ENCODE measurements around the gene RNU1-3.
"Not testable (repeated sequence)": the region's sequence is repeated elsewhere in the genome, so short reads cannot be mapped to it uniquely, and the experiment has no call there.

DNA sequence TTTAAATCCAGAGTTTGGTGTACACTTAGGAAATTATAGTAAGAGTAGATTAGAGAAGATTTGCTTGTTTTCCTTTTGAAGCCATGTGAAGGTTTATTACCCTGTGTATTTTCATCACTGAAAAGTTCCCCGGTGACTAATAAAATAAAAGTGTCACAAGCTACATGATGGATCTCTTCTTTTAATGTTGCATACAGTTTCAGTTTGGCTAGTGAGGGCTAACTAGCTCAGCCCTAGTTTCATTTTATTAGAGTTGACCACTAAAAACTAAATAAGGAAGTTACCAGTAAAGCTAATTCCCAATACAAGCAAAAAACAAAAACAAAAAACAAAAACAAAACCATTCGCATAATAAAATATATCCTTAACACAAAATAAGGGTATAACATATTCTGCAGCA, 17.4 kb upstream of the RNU1-3 start:
- TF ChIP-seq GATAD2A (CRISPR knock-in tag; IDR thresholded peaks at IDR 0.05); KLF16 (CRISPR knock-in tag; IDR thresholded peaks at IDR 0.05); MYC (CRISPR knock-in tag; IDR thresholded peaks at IDR 0.05; ENCODE audit: borderline replicate concordance); MXI1 (IDR thresholded peaks at IDR 0.05; ENCODE audit: borderline replicate concordance, low read depth, low read length); NFYB (CRISPR knock-in tag; IDR thresholded peaks at IDR 0.05); TP53 (CRISPR knock-in tag; conservative IDR thresholded peaks at IDR 0.05); NBN (conservative IDR thresholded peaks at IDR 0.05); TAF1 (CRISPR knock-in tag; IDR thresholded peaks at IDR 0.05); BRCA1 (CRISPR knock-in tag; IDR thresholded peaks at IDR 0.05); GPN1 (CRISPR knock-in tag; IDR thresholded peaks at IDR 0.05; ENCODE audit: borderline replicate concordance): not testable (repeated sequence)
- TF ChIP-seq, protein P1, sequence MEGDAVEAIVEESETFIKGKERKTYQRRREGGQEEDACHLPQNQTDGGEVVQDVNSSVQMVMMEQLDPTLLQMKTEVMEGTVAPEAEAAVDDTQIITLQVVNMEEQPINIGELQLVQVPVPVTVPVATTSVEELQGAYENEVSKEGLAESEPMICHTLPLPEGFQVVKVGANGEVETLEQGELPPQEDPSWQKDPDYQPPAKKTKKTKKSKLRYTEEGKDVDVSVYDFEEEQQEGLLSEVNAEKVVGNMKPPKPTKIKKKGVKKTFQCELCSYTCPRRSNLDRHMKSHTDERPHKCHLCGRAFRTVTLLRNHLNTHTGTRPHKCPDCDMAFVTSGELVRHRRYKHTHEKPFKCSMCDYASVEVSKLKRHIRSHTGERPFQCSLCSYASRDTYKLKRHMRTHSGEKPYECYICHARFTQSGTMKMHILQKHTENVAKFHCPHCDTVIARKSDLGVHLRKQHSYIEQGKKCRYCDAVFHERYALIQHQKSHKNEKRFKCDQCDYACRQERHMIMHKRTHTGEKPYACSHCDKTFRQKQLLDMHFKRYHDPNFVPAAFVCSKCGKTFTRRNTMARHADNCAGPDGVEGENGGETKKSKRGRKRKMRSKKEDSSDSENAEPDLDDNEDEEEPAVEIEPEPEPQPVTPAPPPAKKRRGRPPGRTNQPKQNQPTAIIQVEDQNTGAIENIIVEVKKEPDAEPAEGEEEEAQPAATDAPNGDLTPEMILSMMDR (CRISPR knock-in tag; IDR thresholded peaks at IDR 0.05) = not testable (repeated sequence)
- TF ChIP-seq, protein P2, sequence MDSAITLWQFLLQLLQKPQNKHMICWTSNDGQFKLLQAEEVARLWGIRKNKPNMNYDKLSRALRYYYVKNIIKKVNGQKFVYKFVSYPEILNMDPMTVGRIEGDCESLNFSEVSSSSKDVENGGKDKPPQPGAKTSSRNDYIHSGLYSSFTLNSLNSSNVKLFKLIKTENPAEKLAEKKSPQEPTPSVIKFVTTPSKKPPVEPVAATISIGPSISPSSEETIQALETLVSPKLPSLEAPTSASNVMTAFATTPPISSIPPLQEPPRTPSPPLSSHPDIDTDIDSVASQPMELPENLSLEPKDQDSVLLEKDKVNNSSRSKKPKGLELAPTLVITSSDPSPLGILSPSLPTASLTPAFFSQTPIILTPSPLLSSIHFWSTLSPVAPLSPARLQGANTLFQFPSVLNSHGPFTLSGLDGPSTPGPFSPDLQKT (CRISPR knock-in tag; IDR thresholded peaks at IDR 0.05; ENCODE audit: borderline replicate concordance) = not testable (repeated sequence)
- TF ChIP-seq, protein P3, sequence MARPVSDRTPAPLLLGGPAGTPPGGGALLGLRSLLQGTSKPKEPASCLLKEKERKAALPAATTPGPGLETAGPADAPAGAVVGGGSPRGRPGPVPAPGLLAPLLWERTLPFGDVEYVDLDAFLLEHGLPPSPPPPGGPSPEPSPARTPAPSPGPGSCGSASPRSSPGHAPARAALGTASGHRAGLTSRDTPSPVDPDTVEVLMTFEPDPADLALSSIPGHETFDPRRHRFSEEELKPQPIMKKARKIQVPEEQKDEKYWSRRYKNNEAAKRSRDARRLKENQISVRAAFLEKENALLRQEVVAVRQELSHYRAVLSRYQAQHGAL (CRISPR knock-in tag; IDR thresholded peaks at IDR 0.05; ENCODE audit: not compliant biosample characterization) = not testable (repeated sequence)
- TF ChIP-seq, protein P4, sequence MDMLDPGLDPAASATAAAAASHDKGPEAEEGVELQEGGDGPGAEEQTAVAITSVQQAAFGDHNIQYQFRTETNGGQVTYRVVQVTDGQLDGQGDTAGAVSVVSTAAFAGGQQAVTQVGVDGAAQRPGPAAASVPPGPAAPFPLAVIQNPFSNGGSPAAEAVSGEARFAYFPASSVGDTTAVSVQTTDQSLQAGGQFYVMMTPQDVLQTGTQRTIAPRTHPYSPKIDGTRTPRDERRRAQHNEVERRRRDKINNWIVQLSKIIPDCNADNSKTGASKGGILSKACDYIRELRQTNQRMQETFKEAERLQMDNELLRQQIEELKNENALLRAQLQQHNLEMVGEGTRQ (IDR thresholded peaks at IDR 0.05; ENCODE audit: low read depth, low read length) = not testable (repeated sequence)
- TF ChIP-seq, protein P4 (CRISPR knock-in tag; IDR thresholded peaks at IDR 0.05; ENCODE audit: borderline replicate concordance) = not testable (repeated sequence)

All from HepG2 (cell line).